DOHH2 (cell line): ENCODE results near the gene PPP2R5B.

ENCODE experiments used
- H3F3A ChIP-seq: fragments of 200-600 bp; sonication (generic), shearing (Covaris generic); 2 replicates; pipeline ENCODE4 v1.6.0; 2016; ENCODE audit warnings: antibody characterized with exemption, mild to moderate bottlenecking; ENCODE audit not compliant: control insufficient read depth, insufficient read depth
- H3K27ac ChIP-seq: fragments of 200-600 bp; sonication (generic); 2 replicates; pipeline ENCODE4 v1.5.1; 2014; ENCODE audit warnings: low read depth, mild to moderate bottlenecking, low read length, moderate library complexity
- H3K27me3 ChIP-seq: fragments of 200-600 bp; sonication (generic); 2 replicates; pipeline ENCODE4 v1.6.1; 2014; ENCODE audit warnings: mild to moderate bottlenecking, low read length, mixed read lengths; ENCODE audit not compliant: control insufficient read depth
- H3K36me3 ChIP-seq: fragments of 200-600 bp; sonication (generic); 2 replicates; pipeline ENCODE4 v1.6.1; 2014; ENCODE audit warnings: mild to moderate bottlenecking, low read length, moderate library complexity, mixed read lengths; ENCODE audit not compliant: control insufficient read depth
- H3K4me1 ChIP-seq: fragments of 200-600 bp; sonication (generic); 2 replicates; pipeline ENCODE4 v1.6.1; 2014; ENCODE audit warnings: mild to moderate bottlenecking, low read length, mixed read lengths; ENCODE audit not compliant: control insufficient read depth
- H3K4me2 ChIP-seq: fragments of 200-600 bp; sonication (generic); 2 replicates; pipeline ENCODE4 v1.6.0; 2014; ENCODE audit warnings: mild to moderate bottlenecking, low read length, moderate library complexity
- H3K4me3 ChIP-seq: fragments of 200-600 bp; sonication (generic); 2 replicates; pipeline ENCODE4 v1.5.1; 2014; ENCODE audit warnings: mild to moderate bottlenecking, low read length, mixed read lengths
- H3K79me2 ChIP-seq: fragments of 200-600 bp; sonication (generic); 2 replicates; pipeline ENCODE4 v1.6.1; 2014; ENCODE audit warnings: mild to moderate bottlenecking, low read length, mixed read lengths; ENCODE audit not compliant: control insufficient read depth
- H3K9me2 ChIP-seq: fragments of 200-600 bp; sonication (generic); replicated peaks from 2 replicates; pipeline ENCODE4 v1.6.1; 2014; ENCODE audit warnings: mild to moderate bottlenecking, low read length, mixed read lengths; ENCODE audit not compliant: control insufficient read depth
- H3K9me3 ChIP-seq: fragments of 200-600 bp; sonication (generic); 2 replicates; pipeline ENCODE4 v1.6.1; 2014; ENCODE audit warnings: antibody characterized with exemption, low read length, mixed read lengths; ENCODE audit not compliant: control insufficient read depth, insufficient read depth
- H4K20me1 ChIP-seq: fragments of 200-600 bp; sonication (generic); 2 replicates; pipeline ENCODE4 v1.6.0; 2014; ENCODE audit warnings: low read depth, mild to moderate bottlenecking, antibody characterized with exemption, low read length, moderate library complexity; ENCODE audit not compliant: control insufficient read depth, insufficient read depth
- CTCF ChIP-seq: fragments of 200-600 bp; sonication (generic); IDR thresholded peaks from one replicate; pipeline ENCODE4 v1.5.1; 2014; ENCODE audit warnings: antibody characterized with exemption, mild to moderate bottlenecking, low read depth, low read length; ENCODE audit not compliant: poor library complexity, severe bottlenecking
- EZH2phosphoT487 ChIP-seq: fragments of 200-600 bp; sonication (generic); IDR thresholded peaks from 2 replicates; pipeline ENCODE4 v1.6.1; 2017; ENCODE audit warnings: borderline replicate concordance, mild to moderate bottlenecking, antibody characterized with exemption, low read length, moderate library complexity, mixed read lengths

PPP2R5B gene

GRCh38 chr11:64967375-64967774, 42.9 kb downstream of the PPP2R5B start:
- no peaks in the 10 kb centered on the region for H3K36me3 ChIP-seq
- no peaks in the 10 kb centered on the region for H3K9me3 ChIP-seq
- TF ChIP-seq EZH2phosphoT487: no peak
- no peak for TF ChIP-seq CTCF
- no peak overlapping the region for H3K27ac ChIP-seq
- no peaks in the 10 kb centered on the region for H3K9me2 ChIP-seq
- no peak overlapping the region for H3K4me2 ChIP-seq
- no peaks in the 10 kb centered on the region for H3K79me2 ChIP-seq
- H3K4me3 ChIP-seq: no peak overlapping the region
- H3F3A ChIP-seq: no peaks in the 10 kb centered on the region
- H3K27me3 ChIP-seq: no peaks in the 10 kb centered on the region
- H3K4me1 ChIP-seq: peaks cover 17% of the 10 kb centered on the region
- H4K20me1 ChIP-seq: no peaks in the 10 kb centered on the region

GRCh38 chr11:64969209-64969608, 44.7 kb downstream of the PPP2R5B start:
- Histone ChIP-seq H3F3A (peaks cover 6% of the 10 kb centered on the region), H3K79me2 (no peaks in the 10 kb centered on the region), H3K9me2 (no peaks in the 10 kb centered on the region), H3K9me3 (no peaks in the 10 kb centered on the region), H3K27ac (no peak overlapping the region), H3K4me2 (no peak overlapping the region), H3K4me1 (peaks cover 35% of the 10 kb centered on the region), H4K20me1 (no peaks in the 10 kb centered on the region), H3K36me3 (no peaks in the 10 kb centered on the region), H3K4me3 (no peak overlapping the region), H3K27me3 (no peaks in the 10 kb centered on the region)
- TF ChIP-seq CTCF (no peak), EZH2phosphoT487 (no peak)

GRCh38 chr11:64970731-64971151, 46.3 kb downstream of the PPP2R5B start:
- no peaks in the 10 kb centered on the region for H3K9me2 ChIP-seq
- no peak overlapping the region for H3K4me2 ChIP-seq
- H4K20me1 ChIP-seq: no peaks in the 10 kb centered on the region
- H3K4me1 ChIP-seq: peaks cover 41% of the 10 kb centered on the region
- no peak for TF ChIP-seq CTCF
- TF ChIP-seq EZH2phosphoT487: no peak
- H3K36me3 ChIP-seq: no peaks in the 10 kb centered on the region
- H3K4me3 ChIP-seq: no peak overlapping the region
- no peak overlapping the region for H3K27ac ChIP-seq
- no peaks in the 10 kb centered on the region for H3K27me3 ChIP-seq
- H3K79me2 ChIP-seq: no peaks in the 10 kb centered on the region
- no peaks in the 10 kb centered on the region for H3K9me3 ChIP-seq
- H3F3A ChIP-seq: peaks cover 13% of the 10 kb centered on the region
